ENCODE data around the gene CDK19.

Gene CDK19

GRCh38 chr6:110658631-110659211 lies 156.5 kb downstream of the CDK19 start:
- TF ChIP-seq CTCF (conservative IDR thresholded peaks at IDR 0.05) (no peak), ZFX (IDR thresholded peaks at IDR 0.05) (no peak)
- H3K27ac ChIP-seq, result no peak overlapping the region

- peak overlapping the region; percentile 96; the same call in 1 of the 2 replicates for H3K27ac ChIP-seq
- TF ChIP-seq CTCF (conservative IDR thresholded peaks at IDR 0.05) (no peak), ZFX (IDR thresholded peaks at IDR 0.05) (no peak)
These were observed 158.8 kb downstream of the CDK19 start for GRCh38 chr6:110656492-110656891.

- H3K27ac ChIP-seq, result peak overlapping the region; percentile 100
- TF ChIP-seq ZFX (IDR thresholded peaks at IDR 0.05) (no peak), CTCF (conservative IDR thresholded peaks at IDR 0.05) (no peak)
These were observed 159.4 kb downstream of the CDK19 start for GRCh38 chr6:110655821-110656220.

- TF ChIP-seq ZFX (IDR thresholded peaks at IDR 0.05) (no peak), CTCF (conservative IDR thresholded peaks at IDR 0.05) (no peak)
- peak overlapping the region; percentile 100 for H3K27ac ChIP-seq
These were observed 161.0 kb downstream of the CDK19 start for GRCh38 chr6:110654096-110654820.

GRCh38 chr6:110653381-110653780 lies 161.9 kb downstream of the CDK19 start:
- TF ChIP-seq ZFX (IDR thresholded peaks at IDR 0.05), result no peak
- TF ChIP-seq CTCF (conservative IDR thresholded peaks at IDR 0.05), result no peak
- no peak overlapping the region for H3K27ac ChIP-seq

- H3K27ac ChIP-seq, result peak overlapping the region; percentile 58; the same call in 1 of the 2 replicates
- TF ChIP-seq ZFX (IDR thresholded peaks at IDR 0.05) (no peak), CTCF (conservative IDR thresholded peaks at IDR 0.05) (no peak)
These were observed 162.7 kb downstream of the CDK19 start for GRCh38 chr6:110652520-110652919.

- H3K27ac ChIP-seq, result peak overlapping the region; percentile 62
- TF ChIP-seq CTCF (conservative IDR thresholded peaks at IDR 0.05), result no peak
- no peak for TF ChIP-seq ZFX (IDR thresholded peaks at IDR 0.05)
These were observed 164.5 kb downstream of the CDK19 start for GRCh38 chr6:110650755-110651154.

Measured in C4-2B (cell line).